Skeletal muscle tissue (tissue), 4 donors: ENCODE results near the gene ABI3. TPM values are rescaled to one million over a fixed set of nuclear protein-coding genes. Genes with fewer than 3 reads are reported as not detected.
"Not testable (repeated sequence)": the region's sequence is repeated elsewhere in the genome, so short reads cannot be mapped to it uniquely, and the experiment has no call there.

ENCODE experiments used
- H3K27ac ChIP-seq: one replicate; pipeline ENCODE4 v1.7.0; 2013; ENCODE audit warnings: mild to moderate bottlenecking, low read depth, low read length, inconsistent platforms
- H3K27me3 ChIP-seq, 3 donors: one replicate each; pipeline ENCODE4 v1.7.0; 2013; ENCODE audit warnings: low read length in 3 of 3; ENCODE audit not compliant: control insufficient read depth in 3 of 3, insufficient read depth in 3 of 3
- H3K36me3 ChIP-seq, 3 donors: one replicate each; pipeline ENCODE4 v1.7.0; 2013; ENCODE audit warnings: low read length in 3 of 3; ENCODE audit not compliant: control insufficient read depth in 3 of 3, insufficient read depth in 3 of 3
- H3K4me1 ChIP-seq, 3 donors: one replicate each; pipeline ENCODE4 v1.7.0; 2013; ENCODE audit warnings: low read length in 3 of 3, mild to moderate bottlenecking in 3 of 3; ENCODE audit not compliant: control insufficient read depth in 3 of 3, insufficient read depth in 3 of 3
- H3K4me3 ChIP-seq, 3 donors: one replicate each; pipeline ENCODE4 v1.7.0; 2013; ENCODE audit warnings: low read length in 3 of 3
- H3K9ac ChIP-seq, 3 donors: one replicate each; pipeline ENCODE4 v1.7.0; 2013; ENCODE audit warnings: low read length in 3 of 3, mild to moderate bottlenecking in 3 of 3, moderate library complexity in 2 of 3, low read depth in 1 of 3
- H3K9me3 ChIP-seq, 3 donors: one replicate each; pipeline ENCODE4 v1.7.0; 2013; ENCODE audit warnings: low read length in 3 of 3; ENCODE audit not compliant: control insufficient read depth in 3 of 3
- total RNA-seq: library from RNA; depleted of rRNA; stranded (reverse); fragments of >200 nt; gene quantifications from one replicate; pipeline ENCODE4 v1.2.3, GENCODE V29; 2014
- donor health status: Osteomylitis.

ABI3 gene
- total RNA-seq, 1 donor from 2014 or later = 1.0 TPM

- H3K4me1 ChIP-seq = no peaks in the 10 kb centered on the region
- H3K27me3 ChIP-seq = peaks cover 0 to 6% (median 0%) of the 10 kb centered on the region in 3 donors
- no peak overlapping the region for H3K9ac ChIP-seq
- no peak overlapping the region for H3K27ac ChIP-seq
- H3K36me3 ChIP-seq = no peaks in the 10 kb centered on the region
- no peak overlapping the region for H3K4me3 ChIP-seq
- no peaks in the 10 kb centered on the region for H3K9me3 ChIP-seq
Observed at GRCh38 chr17:49183801-49184200, 26.7 kb upstream of the ABI3 start.

DNA sequence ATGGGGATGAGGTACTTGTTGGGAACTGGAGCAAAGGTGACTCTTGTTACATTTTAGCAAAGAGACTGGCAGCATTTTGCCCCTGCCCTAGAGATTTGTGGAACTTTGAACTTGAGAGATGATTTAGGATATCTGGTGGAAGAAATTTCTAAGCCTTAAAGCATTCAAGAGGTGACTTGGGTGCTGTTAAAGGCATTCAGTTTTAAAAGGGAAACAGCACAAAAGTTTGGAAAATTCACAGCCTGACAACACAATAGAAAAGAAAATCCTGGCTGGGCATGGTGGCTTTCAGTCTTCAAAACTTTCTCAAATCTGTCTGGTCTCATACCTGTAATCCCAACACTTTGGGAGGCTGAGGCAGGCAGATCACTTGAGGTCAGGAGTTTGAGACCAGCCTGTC is 26.0 kb upstream of the ABI3 start:
- H3K9me3 ChIP-seq, H3K4me1 ChIP-seq: not testable (repeated sequence)

GRCh38 chr17:49185381-49185780 is 25.1 kb upstream of the ABI3 start:
- not testable (repeated sequence) for H3K27ac ChIP-seq, H3K9ac ChIP-seq, H3K36me3 ChIP-seq, H3K27me3 ChIP-seq, H3K4me1 ChIP-seq, H3K9me3 ChIP-seq, H3K4me3 ChIP-seq

More for the DNA sequence above, 26.0 kb upstream of the ABI3 start:
- H3K9ac ChIP-seq, H3K36me3 ChIP-seq, H3K27me3 ChIP-seq, H3K4me3 ChIP-seq, H3K27ac ChIP-seq: not testable (repeated sequence)

DNA sequence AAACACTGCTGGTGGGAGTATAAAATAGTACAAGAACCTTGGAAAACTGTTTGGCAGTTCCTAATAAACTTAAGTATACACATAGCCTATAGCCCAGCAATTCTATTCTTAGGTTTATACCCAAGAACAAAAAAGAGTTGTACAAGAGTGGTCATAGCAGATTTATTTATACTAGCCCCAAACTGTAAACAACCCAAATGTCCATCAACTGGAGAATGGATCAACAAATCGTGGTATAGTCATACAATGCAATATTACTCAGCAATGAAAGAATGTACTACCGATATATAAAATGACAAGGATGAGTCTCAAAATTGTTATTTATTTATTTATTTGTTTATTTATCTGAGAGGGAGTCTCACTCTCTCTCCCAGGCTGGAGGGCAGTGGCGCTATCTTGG is 23.2 kb upstream of the ABI3 start:
- Histone ChIP-seq H3K27ac (no peak overlapping the region), H3K36me3 (no peaks in the 10 kb centered on the region)

GRCh38 chr17:49190932-49191331 is 19.6 kb upstream of the ABI3 start:
- Histone ChIP-seq H3K27me3 (no peaks in the 10 kb centered on the region), H3K9me3 (no peaks in the 10 kb centered on the region), H3K27ac (peak overlapping the region; percentile 47), H3K9ac (no peak overlapping the region), H3K4me3 (peak overlapping the region in 1 of 3 donors; percentile 20), H3K36me3 (no peaks in the 10 kb centered on the region), H3K4me1 (peaks cover 0 to 19% (median 14%) of the 10 kb centered on the region in 3 donors)

More for the DNA sequence above, 23.2 kb upstream of the ABI3 start:
- Histone ChIP-seq H3K27me3 (peaks cover 0 to 6% (median 0%) of the 10 kb centered on the region in 3 donors), H3K9me3 (no peaks in the 10 kb centered on the region), H3K9ac (no peak overlapping the region), H3K4me3 (no peak overlapping the region), H3K4me1 (peaks cover 0 to 9% (median 8%) of the 10 kb centered on the region in 3 donors)

GRCh38 chr17:49191409-49191916 is 19.0 kb upstream of the ABI3 start:
- H3K4me1 ChIP-seq = peaks cover 0 to 19% (median 14%) of the 10 kb centered on the region in 3 donors
- peak overlapping the region; percentile 69 to 95 (median 80) for H3K4me3 ChIP-seq
- H3K9me3 ChIP-seq = no peaks in the 10 kb centered on the region
- no peaks in the 10 kb centered on the region for H3K27me3 ChIP-seq
- H3K36me3 ChIP-seq = no peaks in the 10 kb centered on the region
- H3K9ac ChIP-seq = peak overlapping the region; percentile 92 to 94 (median 93)
- peak overlapping the region; percentile 91 for H3K27ac ChIP-seq

- H3K9ac ChIP-seq = peak overlapping the region; percentile 92 to 94 (median 93)
- H3K36me3 ChIP-seq = no peaks in the 10 kb centered on the region
- peaks cover 0 to 19% (median 14%) of the 10 kb centered on the region in 3 donors for H3K4me1 ChIP-seq
- peak overlapping the region; percentile 69 to 95 (median 80) for H3K4me3 ChIP-seq
- no peaks in the 10 kb centered on the region for H3K27me3 ChIP-seq
- H3K9me3 ChIP-seq = no peaks in the 10 kb centered on the region
- peak overlapping the region; percentile 91 for H3K27ac ChIP-seq
Observed at GRCh38 chr17:49191917-49192741, 18.4 kb upstream of the ABI3 start.

DNA sequence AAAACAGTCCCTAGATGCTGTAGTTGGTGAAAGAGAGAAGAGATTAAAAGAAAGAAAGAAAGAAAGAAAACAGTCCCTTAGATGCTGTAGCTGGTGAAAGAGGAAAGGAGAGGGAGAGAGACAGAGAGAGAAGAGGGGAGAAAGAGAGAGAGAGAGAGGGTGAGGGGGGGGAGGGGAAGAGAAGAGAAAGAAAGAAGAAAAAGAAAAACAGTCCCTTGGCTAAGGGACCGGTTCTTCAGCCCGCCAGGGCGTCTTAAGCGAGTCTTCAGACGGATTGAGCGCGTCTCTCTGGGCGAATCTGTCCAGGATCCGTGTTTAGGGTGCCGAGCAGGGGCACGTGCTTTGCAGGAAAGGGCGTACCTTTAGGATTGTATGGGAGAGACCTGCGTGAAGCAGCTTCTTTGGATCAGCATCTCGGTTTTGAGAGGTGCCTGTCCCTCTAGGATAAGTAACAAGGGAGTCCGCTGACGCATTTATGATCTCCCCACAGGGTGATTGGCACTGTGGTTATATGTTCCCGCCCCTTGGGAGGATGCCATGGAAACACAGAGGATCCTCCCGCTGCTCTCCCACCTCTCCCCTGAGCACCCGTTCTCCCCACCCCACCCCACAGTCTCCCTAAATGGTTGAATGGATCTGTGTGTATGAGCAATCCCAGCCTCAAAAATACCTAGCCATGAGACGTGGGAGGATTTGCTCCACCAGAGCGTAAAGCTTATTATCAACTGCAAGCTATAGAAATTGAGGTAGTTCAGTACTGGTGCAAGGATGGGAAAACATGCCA is 16.8 kb upstream of the ABI3 start:
- H3K9ac ChIP-seq = peak overlapping the region; percentile 28 to 94 (median 74)
- H3K4me3 ChIP-seq = peak overlapping the region; percentile 57 to 80 (median 69)
- H3K4me1 ChIP-seq = peaks cover 0 to 19% (median 14%) of the 10 kb centered on the region in 3 donors
- no peaks in the 10 kb centered on the region for H3K27me3 ChIP-seq
- H3K36me3 ChIP-seq = no peaks in the 10 kb centered on the region
- no peaks in the 10 kb centered on the region for H3K9me3 ChIP-seq
- peak overlapping the region; percentile 91 for H3K27ac ChIP-seq

DNA sequence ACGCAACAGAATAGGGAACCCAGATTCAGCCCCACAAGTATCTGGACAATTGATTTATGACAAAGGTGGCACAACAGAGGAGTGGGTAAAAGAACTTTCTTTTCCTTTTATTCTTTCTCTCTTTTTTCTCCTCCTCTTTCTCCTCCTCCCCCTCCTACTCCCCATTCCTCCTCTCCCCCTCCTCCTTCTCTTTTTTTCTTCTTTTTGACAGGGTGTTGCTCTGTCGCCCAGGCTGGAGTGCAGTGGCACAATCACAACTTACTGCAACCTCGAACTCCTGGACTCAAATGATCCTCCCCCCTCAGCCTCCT is 16.3 kb upstream of the ABI3 start:
- no peaks in the 10 kb centered on the region for H3K9me3 ChIP-seq
- no peak overlapping the region for H3K27ac ChIP-seq
- H3K4me1 ChIP-seq = peaks cover 0 to 19% (median 14%) of the 10 kb centered on the region in 3 donors
- H3K27me3 ChIP-seq = no peaks in the 10 kb centered on the region
- no peak overlapping the region for H3K9ac ChIP-seq
- H3K4me3 ChIP-seq = no peak overlapping the region
- no peaks in the 10 kb centered on the region for H3K36me3 ChIP-seq

GRCh38 chr17:49195751-49196150 is 14.8 kb upstream of the ABI3 start:
- no peak overlapping the region for H3K4me3 ChIP-seq
- H3K27me3 ChIP-seq = no peaks in the 10 kb centered on the region
- no peak overlapping the region for H3K9ac ChIP-seq
- peaks cover 0 to 19% (median 12%) of the 10 kb centered on the region in 3 donors for H3K4me1 ChIP-seq
- H3K9me3 ChIP-seq = no peaks in the 10 kb centered on the region
- H3K27ac ChIP-seq = no peak overlapping the region
- no peaks in the 10 kb centered on the region for H3K36me3 ChIP-seq
